ENCODE data around the gene CALM1. TPM values are rescaled to one million over a fixed set of nuclear protein-coding genes. Genes with fewer than 3 reads are reported as not detected.

CALM1 gene
- total RNA-seq, 1 experiment from 2014 or later, result 122 TPM

GRCh38 chr14:90378249-90378648 lies 18.6 kb upstream of the CALM1 start:
- no peak for DNase-seq (ENCODE audit: unreplicated experiment)
- ChIA-PET CTCF (interaction anchor here (0.7 to 1.0 kb wide), 3 partner anchors 12 to 336 kb away, joined by 3 to 5 read pairs (median 3); no protein-coding TSS in a partner anchor), POLR2A (interaction anchor here (0.6 kb wide), 1 partner anchor 319 kb away, joined by 3 read pairs; no protein-coding TSS in a partner anchor)
- Mint-ChIP-seq H3K27me3 (ENCODE audit: insufficient read depth, unreplicated experiment) (peaks cover 9% of the 10 kb centered on the region), H3K36me3 (ENCODE audit: insufficient read depth, unreplicated experiment) (no peaks in the 10 kb centered on the region), H3K27ac (ENCODE audit: low read depth, unreplicated experiment) (no peak overlapping the region), H3K9me3 (ENCODE audit: unreplicated experiment) (no peaks in the 10 kb centered on the region), H3K4me1 (ENCODE audit: insufficient read depth, unreplicated experiment) (no peaks in the 10 kb centered on the region), H3K4me3 (ENCODE audit: unreplicated experiment) (no peak overlapping the region)
- TF ChIP-seq CTCF (IDR thresholded peaks at IDR 0.05; ENCODE audit: unreplicated experiment), result no peak
- BruUV-seq (replicated peaks), result no TSS peak
- intact Hi-C loops (cut with micrococcal nuclease), result no loop called here

- Mint-ChIP-seq H3K36me3 (ENCODE audit: insufficient read depth, unreplicated experiment) (no peaks in the 10 kb centered on the region), H3K4me3 (ENCODE audit: unreplicated experiment) (no peak overlapping the region), H3K9me3 (ENCODE audit: unreplicated experiment) (no peaks in the 10 kb centered on the region), H3K4me1 (ENCODE audit: insufficient read depth, unreplicated experiment) (no peaks in the 10 kb centered on the region), H3K27ac (ENCODE audit: low read depth, unreplicated experiment) (no peak overlapping the region), H3K27me3 (ENCODE audit: insufficient read depth, unreplicated experiment) (peaks cover 9% of the 10 kb centered on the region)
- intact Hi-C loops (cut with micrococcal nuclease), result no loop called here
- ChIA-PET CTCF (interaction anchor here (1.0 kb wide), 2 partner anchors 11 to 78 kb away, joined by 3 read pairs; no protein-coding TSS in a partner anchor), POLR2A (no interaction called here)
- no peak for TF ChIP-seq CTCF (IDR thresholded peaks at IDR 0.05; ENCODE audit: unreplicated experiment)
- no peak for DNase-seq (ENCODE audit: unreplicated experiment)
- BruUV-seq (replicated peaks), result no TSS peak
Observed at GRCh38 chr14:90379106-90379505, 17.7 kb upstream of the CALM1 start.

DNA sequence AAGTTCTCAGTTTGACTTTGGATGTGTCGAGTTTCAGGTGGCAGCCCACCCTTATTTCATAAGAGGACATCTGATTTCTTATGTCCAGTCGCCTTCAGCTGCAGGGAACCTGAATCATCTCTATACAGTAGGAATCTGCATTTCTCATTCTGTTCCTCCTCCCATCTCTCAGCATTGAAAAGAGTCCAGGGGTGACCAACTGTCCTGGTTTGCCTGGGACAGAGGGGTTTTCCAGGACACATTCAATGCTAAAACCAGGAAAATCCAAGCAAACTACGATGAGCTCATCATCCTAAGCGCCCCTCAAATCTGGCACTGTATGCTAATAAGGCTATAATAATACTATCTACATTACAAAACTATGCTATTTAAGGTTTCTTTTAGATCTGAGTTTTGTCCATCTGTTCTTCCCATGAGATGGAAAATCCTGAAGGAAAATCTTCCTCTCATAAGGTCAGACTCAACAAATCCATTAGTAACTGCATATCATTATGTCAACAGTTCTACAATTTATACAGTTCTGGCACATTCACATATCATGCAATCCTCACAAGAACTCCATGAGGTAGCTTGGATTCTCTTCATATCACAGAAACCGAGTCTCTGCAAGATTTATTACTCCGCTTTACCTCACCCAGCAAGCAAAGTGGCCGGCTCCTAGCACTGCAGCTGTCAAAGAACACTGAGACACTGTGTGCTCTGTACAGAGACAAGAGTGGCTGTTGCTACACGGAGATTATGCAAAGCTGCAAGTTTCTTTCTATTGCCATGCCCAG lies 15.6 kb upstream of the CALM1 start:
- intact Hi-C loops (cut with micrococcal nuclease), result no loop called here
- no peak for TF ChIP-seq CTCF (IDR thresholded peaks at IDR 0.05; ENCODE audit: unreplicated experiment)
- Mint-ChIP-seq H3K27ac (ENCODE audit: low read depth, unreplicated experiment) (no peak overlapping the region), H3K9me3 (ENCODE audit: unreplicated experiment) (no peaks in the 10 kb centered on the region), H3K36me3 (ENCODE audit: insufficient read depth, unreplicated experiment) (no peaks in the 10 kb centered on the region), H3K27me3 (ENCODE audit: insufficient read depth, unreplicated experiment) (peaks cover 9% of the 10 kb centered on the region), H3K4me1 (ENCODE audit: insufficient read depth, unreplicated experiment) (no peaks in the 10 kb centered on the region), H3K4me3 (ENCODE audit: unreplicated experiment) (no peak overlapping the region)
- no peak for DNase-seq (ENCODE audit: unreplicated experiment)
- BruUV-seq (replicated peaks), result no TSS peak
- POLR2A ChIA-PET, result interaction anchor here (0.6 to 2.4 kb wide), 2 partner anchors 16 to 355 kb away, joined by 3 to 9 read pairs; partner anchors contain the start of gene CALM1
- CTCF ChIA-PET, result interaction anchor here (1.0 kb wide), 1 partner anchor 316 kb away, joined by 4 read pairs; no protein-coding TSS in a partner anchor

DNA sequence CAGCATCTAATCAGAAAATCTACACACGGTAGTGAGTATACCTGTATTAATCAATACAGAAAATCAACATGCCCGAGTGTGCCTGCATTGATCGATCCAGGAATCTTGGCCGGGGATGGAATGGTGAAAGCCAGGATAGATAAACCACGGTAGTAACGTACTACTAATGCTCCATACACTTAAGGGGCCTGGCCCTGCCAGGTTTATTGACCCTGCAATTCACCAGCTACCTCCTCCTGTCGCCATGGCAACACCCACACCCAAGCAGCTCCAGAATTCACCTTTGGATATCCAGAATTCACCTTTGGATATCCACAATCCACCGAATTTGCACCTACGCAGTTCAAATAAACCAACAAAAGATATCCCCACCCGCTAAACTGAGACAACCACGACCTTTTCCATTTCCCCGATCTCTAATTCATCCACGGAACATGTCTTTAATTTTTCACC lies 14.8 kb upstream of the CALM1 start:
- no peaks in the 10 kb centered on the region for H3K9me3 Mint-ChIP-seq (ENCODE audit: unreplicated experiment)
- peaks cover 9% of the 10 kb centered on the region for H3K27me3 Mint-ChIP-seq (ENCODE audit: insufficient read depth, unreplicated experiment)
- POLR2A ChIA-PET, result interaction anchor here (2.4 kb wide), 1 partner anchor 15 kb away, joined by 9 read pairs; the partner anchor contains the start of gene CALM1
- H3K27ac Mint-ChIP-seq (ENCODE audit: low read depth, unreplicated experiment), result no peak overlapping the region
- CTCF ChIA-PET, result interaction anchor here (0.8 to 1.0 kb wide), 2 partner anchors 86 to 315 kb away, joined by 3 to 4 read pairs; no protein-coding TSS in a partner anchor
- H3K4me1 Mint-ChIP-seq (ENCODE audit: insufficient read depth, unreplicated experiment), result no peaks in the 10 kb centered on the region
- no peak overlapping the region for H3K4me3 Mint-ChIP-seq (ENCODE audit: unreplicated experiment)
- no peak for TF ChIP-seq CTCF (IDR thresholded peaks at IDR 0.05; ENCODE audit: unreplicated experiment)
- BruUV-seq (replicated peaks), result no TSS peak
- no peaks in the 10 kb centered on the region for H3K36me3 Mint-ChIP-seq (ENCODE audit: insufficient read depth, unreplicated experiment)
- DNase-seq (ENCODE audit: unreplicated experiment), result no peak
- intact Hi-C loops (cut with micrococcal nuclease), result no loop called here

All from MCF 10A (cell line).